NAMALWA (cell line): ENCODE results near the gene STUB1.

Experiments
- DNase-seq: peaks from one replicate; pipeline ENCODE4 v3.0.0-alpha.2; 2015; ENCODE audit warnings: low spot score

The STUB1 gene

DNA sequence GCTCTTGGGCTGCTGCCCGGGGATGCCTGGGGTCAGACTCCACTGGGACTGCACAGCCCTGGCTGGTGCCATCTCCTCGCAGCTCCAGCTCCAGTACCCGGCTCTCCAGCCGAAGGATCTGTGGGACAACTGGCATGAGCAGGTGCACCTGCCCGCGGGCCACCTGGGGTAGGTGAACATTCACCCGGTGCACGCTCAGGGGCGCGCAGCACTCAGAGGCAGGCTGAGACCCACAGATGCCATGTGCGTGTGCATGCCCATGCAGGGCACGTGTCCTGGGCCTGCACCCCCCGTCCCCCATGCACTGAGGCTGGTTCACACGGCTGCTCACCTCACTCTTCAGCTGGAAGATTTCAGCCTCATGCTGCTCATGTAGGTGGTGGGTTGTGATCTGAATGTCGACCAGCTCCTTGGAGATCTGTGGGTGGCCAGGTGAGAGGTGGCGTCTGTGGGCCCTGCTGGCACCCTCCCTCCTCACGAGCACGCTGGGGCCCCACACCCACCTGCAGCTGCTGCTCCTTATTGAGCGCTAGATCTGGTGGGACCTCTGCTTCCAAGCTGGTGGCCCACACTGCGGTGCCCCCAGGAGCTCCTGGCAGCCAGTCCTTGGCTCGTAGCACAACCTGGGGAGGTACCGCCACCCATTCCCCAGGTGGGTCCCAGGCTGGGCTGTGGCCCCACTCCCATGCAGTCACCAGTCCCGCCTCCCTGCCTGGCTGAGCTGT is 45.4 kb downstream of the STUB1 start:
- DNase-seq, result no peak

DNA sequence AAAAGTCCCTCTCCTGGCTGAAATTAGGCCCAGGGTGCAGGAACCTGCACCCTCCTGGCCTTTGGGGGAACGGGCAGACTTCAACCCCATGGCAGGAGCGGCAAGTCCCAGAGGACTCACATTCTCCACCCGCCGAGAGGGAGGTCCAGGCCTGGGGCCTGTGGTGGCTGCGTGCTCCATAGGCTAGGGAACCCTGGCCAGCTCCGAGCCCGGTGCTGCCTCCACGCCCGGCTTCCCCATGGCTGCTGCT is 45.9 kb downstream of the STUB1 start:
- DNase-seq, result no peak

DNA sequence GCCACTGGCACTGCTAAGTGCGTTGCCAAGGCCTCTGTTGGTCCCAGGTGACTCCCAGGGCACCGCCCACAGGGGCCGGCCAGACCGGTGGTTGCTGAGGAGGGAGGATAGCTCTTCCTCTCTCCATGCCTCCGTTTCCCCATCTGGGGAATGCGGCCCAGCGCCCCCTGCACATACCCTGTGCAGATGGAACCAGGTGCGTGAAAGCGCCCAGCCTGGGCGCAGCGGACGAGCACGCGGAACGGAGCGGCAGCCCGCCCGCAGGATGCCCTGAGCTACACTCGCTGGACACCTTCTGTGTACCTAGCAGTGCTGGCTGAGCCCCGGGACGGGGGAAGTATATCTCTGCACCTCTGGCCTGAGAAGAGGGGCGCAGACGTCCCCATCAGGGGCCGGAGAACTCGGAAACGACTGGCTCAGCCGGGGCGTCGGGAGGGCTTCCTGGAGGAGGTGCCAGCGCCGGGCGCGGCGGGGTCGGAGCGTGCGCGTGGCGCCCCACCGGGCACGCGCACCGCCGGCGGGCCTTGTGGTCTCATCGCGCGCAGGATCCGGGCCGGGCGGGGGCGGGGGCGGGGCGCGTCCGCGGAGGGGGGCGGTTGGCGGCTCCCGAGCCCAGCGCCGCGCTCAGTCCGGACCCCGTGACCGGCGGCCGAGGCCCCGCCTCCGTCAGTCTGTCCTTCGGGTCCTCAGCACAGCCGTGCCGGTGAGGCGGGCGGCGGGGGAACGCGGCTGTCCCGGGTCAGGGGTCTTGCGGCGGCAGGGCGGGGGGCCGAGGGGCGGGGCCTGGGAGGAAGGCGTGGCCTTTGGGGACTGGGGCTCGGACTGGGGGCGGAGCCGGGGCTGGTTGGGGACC is 46.5 kb downstream of the STUB1 start, which contains the start of the genes CCDC78 and HAGHL:
Gene CCDC78, minus strand, starts transcription at position 6 of the 853 bp plus-strand sequence. CDS start 76 bp downstream, outside the sequence.
Gene HAGHL, plus strand, starts transcription at position 669 of the 853 bp plus-strand sequence. CDS start 404 bp downstream, outside the sequence.
- peak; percentile 65 for DNase-seq

DNA sequence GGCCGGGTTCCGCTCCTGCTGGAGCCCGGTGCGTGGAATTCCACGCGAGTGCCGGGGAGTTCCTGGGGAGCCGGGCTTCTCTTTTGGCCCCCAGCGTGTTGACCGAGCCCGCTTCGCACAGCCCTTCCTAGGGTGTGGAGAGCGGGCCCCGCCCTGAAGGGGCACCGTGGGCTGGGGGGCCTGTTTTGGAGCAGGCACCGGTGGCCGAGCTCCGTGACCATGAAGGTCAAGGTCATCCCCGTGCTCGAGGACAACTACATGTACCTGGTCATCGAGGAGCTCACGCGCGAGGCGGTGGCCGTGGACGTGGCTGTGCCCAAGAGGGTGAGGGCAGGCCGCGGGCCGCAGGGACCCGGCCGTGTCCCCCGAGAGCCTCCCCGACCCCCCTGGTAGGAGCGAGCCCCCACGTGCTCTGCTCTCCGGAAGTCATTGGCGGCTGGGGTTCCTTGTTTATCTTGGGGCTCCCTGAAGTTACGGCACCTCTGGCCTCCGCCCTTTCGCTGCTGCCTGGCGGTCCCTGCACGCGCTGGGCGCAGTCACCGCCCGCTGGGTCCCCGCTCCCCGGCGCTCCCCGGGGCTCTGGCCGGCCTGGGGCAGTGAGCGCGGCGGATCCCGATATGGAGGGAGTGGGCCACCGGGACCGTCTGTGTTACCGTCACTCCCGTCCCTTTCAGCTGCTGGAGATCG is 47.2 kb downstream of the STUB1 start:
- peak; percentile 61 for DNase-seq

DNA sequence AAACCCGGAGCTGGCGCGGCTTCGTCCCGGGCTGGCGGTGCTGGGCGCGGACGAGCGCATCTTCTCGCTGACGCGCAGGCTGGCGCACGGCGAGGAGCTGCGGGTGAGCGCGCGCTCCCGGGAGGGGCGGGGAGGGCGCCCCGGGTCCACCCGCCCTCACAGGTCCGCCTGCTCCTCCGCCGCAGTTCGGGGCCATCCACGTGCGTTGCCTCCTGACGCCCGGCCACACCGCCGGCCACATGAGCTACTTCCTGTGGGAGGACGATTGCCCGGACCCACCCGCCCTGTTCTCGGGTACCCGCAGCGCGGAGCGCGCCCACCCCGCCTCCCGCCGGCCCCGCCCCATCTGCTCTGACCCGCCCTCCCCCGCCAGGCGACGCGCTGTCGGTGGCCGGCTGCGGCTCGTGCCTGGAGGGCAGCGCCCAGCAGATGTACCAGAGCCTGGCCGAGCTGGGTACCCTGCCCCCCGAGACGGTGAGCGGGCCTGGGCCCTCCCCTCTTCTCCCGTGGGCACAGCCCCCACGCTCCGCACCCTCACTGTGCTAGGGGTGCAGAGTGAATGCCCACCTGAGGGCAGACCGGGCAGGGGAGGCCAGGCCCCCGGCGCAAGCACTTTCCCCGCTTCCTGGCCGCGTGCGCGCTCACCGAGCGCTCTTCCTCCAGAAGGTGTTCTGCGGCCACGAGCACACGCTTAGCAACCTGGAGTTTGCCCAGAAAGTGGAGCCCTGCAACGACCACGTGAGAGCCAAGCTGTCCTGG is 48.1 kb downstream of the STUB1 start:
- DNase-seq, result peak; percentile 77

DNA sequence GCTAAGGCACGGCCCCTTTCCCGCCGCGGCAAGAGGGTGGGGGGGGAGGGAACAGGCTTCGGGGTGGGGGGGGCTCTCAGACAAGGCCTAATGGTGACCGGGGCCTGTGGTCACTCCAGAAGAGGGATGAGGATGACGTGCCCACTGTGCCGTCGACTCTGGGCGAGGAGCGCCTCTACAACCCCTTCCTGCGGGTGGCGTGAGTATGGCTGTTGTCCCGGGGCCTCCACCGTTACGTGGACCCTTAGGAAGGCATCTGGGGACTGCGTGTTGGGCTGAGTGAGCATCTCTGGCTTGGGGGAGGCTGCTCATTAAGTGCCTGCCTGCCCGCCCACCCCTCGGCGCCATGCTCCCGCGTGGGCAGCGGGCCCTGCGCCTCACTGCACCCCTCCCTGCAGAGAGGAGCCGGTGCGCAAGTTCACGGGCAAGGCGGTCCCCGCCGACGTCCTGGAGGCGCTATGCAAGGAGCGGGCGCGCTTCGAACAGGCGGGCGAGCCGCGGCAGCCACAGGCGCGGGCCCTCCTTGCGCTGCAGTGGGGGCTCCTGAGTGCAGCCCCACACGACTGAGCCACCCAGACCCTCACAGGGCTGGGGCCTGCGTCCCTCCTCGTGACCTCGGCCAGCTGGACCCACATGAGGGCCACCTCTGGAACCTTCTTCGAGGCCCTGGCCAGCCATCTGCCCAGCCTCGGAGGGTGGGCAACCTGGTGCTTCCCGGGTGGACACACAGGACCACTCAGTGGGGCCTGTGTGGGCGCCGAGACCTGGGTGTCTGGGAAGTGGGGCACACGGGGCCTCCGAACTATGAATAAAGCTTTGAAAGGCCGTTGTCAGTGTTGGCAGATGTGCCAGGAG is 48.9 kb downstream of the STUB1 start:
- DNase-seq, result no peak

DNA sequence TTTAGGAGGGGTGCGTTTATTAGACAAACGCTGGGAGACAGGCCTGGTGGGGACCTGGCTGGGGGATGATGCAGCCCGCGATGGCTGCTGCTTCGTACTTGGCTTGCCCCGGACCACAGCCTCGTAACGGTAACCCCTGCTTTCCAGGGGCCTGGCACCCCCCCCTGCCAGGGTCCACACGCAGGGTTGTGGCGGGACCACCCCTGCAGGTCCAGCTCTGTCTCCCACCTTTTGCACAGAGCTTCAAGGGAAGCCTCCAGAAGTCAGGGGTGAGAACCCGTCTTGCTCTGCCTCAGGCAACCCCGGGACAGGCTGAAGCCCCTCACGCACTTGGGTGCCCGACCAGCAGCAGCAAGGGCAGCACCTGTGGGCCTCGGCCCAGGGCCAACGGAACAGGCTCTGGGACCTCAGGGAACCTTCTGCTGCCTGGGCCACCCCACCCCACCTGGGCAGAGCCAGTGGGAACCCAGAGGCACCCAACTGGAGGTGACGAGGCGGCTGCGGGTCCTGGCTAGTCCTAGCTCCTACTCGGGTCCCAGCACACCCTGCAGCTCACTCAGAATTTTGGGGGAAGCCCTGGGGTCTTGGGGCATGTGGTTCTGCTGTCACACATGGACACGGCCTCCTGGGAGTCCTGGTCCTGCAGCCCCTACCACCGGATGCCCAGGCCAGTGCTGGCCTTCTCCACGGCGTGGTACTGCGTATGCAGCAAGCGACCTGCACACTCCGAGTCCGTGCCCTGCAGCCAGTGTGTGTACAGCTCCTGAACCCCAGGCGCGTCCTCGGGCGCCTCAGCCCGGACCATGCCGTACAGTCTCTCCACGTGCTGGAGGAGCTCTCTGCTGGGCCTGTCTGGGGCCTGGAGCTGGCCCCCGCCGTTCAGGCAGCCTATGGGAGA is 49.8 kb downstream of the STUB1 start:
- DNase-seq, result no peak

DNA sequence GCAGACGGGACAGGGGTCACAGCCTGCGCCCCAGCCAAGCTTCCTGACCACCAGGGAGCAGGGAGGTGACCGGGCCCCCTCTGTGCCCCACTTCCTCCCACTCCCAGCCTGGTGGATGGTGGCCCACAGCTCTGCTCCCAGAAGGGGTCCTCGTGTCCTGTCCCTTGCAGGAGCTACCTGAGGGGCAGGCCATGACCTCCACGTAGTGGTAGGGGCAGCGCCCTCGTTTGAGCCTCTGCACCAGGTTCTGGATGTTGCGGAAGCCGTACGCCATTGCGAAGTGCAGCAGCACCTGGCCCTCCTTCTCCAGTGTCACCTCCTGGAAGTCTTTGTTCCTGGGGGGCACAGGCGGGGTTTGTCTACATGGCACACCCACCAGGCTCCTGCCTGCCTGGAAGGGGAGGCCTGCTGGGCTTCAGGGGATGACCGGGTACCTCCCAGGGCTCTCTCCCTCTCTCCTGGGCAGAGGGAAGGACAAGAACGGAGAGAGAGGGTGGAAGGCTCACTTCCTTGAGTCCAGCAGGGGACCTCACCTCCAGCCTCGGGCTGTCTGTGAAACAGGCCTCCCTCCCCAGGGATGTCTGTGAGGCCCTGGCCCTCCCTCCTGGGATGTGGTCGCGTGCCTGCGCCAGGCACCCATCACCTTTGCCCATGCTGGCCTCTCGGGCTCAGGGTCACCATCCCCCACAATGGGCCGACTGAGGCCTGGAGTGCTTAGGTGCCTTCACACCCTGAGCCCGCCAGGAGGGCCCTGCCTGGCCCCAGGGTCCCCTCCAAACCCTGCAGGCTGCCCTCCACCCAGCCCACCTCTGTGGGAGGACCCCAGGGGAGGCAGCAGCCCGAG is 50.7 kb downstream of the STUB1 start:
- DNase-seq, result no peak

DNA sequence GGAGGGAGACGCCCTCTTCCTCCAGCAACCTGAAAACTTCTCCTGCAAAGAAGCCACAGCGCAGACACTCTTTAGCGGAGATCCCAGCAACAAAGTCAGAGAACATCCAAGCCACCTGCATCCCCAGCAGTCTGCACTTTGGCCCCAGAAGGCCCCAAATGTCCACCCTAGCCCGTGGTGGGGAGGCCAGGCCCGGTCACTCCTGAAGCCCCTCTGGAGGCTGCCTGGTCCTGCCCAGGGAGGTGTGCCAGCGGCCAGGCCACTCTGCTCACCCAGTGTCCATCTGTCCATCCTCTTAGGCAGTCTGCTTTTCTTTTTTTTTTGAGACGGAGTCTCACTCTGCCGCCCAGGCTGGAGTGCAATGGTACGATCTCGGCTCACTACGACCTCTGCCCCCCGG is 52.1 kb downstream of the STUB1 start:
- DNase-seq, result no peak
